Daoy (cell line): Measurements from ENCODE around the gene METAP1D. TPM values are rescaled to one million over a fixed set of nuclear protein-coding genes. Genes with fewer than 3 reads are reported as not detected.

Experiments used
- DNase-seq: peaks from one replicate; pipeline ENCODE4 v3.0.0-alpha.2; 2015; ENCODE audit warnings: low read depth
- total RNA-seq: library from RNA; depleted of rRNA; stranded (reverse); fragments of >200 nt; shearing (Covaris generic); gene quantifications from 2 replicates; pipeline ENCODE4 v1.2.3, GENCODE V29; 2014

The METAP1D gene
- total RNA-seq, 1 experiment from 2014 or later: 6.9 TPM

DNA sequence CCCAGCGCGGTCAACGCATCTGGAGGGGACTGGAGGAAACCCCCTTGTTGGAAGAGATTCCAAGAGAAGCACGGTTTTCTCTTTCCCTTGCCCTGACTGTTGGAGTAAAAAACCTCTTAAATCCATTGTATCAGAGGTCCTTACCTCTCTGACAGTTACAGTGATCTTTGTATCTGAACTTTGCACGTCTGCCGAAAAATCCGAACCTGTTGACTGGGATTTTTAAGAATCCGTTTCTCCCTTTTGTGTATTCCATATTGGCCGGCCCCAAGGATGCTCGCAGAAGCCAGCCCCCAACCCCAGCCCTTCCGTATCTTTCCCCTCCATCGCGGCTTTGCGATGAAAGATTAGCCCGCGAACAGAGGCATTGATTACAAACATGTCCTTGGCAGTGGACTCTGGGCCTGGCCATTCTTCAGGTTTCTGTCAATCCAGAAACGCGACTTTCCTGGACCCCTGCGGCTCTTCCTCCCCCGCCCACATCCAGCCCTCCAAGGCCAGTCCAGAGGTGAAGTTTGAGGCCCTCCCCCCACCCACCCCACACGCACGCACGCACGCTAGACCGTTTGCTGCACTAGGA lies 81.0 kb downstream of the METAP1D start:
- no peak for DNase-seq

DNA sequence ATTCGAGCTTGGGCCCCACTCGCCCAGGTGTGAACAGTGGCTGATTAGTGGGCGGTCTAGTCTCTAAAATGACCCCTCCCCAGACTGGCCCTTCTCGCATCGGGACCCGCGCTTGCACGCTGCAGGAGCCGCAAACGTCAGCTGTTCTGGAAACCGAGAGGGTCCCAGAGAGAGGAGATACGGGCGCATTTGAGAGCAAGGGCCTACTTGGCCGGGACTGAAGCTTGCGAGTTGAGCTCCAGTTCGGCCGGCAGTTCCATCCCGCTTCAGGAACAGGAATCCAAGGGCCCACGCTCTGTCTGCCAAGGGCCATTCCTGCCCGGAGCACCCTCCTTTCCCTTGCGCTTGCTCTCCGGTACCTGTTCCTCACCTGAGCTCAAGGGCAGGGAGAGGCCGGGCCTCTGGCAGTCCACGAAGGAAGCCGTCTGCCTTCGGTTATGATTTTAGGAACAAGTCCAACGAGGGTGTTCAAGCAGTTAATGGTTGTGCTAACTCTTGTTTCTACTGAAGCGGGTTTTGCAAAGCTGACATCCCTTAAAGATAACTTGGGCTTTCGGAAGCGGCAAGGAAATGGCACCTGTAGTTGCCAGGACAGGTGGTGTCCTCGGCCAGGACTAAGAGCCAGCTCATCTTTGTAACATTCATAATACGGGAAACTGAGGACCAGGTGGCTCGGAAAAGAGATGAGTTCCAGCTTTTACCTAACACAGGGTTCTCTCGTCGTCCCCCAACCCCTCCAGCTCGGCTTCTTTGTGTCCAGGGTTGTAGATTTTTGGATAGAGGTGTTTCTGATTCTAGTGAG lies 81.7 kb downstream of the METAP1D start:
- DNase-seq: no peak

- DNase-seq: no peak
Measured at GRCh38 chr2:172082105-172082943, 82.6 kb downstream of the METAP1D start.

DNA sequence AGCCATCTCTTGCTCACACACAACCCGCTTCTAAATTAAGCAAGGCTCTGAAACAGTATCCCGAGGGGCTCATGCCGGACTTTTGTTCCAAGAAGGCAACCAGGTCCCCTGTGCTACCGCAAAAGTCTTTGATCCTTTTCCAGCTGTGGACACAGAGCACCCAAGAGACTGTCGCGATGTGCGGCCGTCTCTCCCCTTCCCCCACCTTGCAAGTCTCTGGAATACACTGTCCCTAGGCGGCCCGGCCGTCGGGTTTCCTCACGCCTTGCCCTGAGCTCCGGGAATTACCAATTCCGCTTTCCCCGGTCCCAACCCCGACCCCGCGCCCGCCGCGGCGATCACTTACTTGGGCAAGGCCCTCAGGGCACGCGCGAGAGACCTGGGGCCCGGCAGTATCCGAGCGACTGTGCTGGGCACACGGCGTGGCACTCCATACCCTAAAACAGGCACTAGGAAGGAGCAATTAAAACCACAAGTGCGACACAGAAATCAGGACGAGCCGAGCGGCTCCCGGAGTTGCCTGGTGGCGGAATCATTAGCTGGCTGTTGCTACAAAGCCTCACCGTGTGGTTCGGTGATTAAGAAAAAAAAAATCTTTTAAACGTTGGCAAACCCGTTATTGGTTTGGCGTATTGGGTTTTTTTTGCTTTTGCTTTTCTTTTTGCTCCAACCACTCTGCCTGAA lies 83.3 kb downstream of the METAP1D start:
- no peak for DNase-seq

- no peak for DNase-seq
Measured at GRCh38 chr2:172083628-172084394, 84.1 kb downstream of the METAP1D start.

DNA sequence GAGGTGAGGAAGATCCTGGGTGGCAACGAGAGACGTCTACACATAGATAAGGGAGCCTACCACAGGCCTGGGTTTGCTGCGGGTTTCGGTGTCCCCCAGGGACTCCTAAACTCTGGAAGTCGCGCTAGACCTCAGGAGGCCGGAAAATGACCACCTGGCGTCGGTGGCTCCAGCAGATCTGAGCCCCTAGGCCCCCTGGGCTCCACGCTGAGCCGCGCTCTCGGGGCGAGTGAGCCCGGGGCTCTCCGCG lies 84.6 kb downstream of the METAP1D start:
- DNase-seq: no peak

- peak; percentile 97 for DNase-seq
Measured at GRCh38 chr2:172084645-172085459, 85.1 kb downstream of the METAP1D start.

- no peak for DNase-seq
Measured at GRCh38 chr2:172085460-172086159, 85.9 kb downstream of the METAP1D start, which contains the start of gene DLX1. DLX1 (plus strand) TSS chr2:172085507; CDS start chr2:172085678, 171 bp downstream.

DNA sequence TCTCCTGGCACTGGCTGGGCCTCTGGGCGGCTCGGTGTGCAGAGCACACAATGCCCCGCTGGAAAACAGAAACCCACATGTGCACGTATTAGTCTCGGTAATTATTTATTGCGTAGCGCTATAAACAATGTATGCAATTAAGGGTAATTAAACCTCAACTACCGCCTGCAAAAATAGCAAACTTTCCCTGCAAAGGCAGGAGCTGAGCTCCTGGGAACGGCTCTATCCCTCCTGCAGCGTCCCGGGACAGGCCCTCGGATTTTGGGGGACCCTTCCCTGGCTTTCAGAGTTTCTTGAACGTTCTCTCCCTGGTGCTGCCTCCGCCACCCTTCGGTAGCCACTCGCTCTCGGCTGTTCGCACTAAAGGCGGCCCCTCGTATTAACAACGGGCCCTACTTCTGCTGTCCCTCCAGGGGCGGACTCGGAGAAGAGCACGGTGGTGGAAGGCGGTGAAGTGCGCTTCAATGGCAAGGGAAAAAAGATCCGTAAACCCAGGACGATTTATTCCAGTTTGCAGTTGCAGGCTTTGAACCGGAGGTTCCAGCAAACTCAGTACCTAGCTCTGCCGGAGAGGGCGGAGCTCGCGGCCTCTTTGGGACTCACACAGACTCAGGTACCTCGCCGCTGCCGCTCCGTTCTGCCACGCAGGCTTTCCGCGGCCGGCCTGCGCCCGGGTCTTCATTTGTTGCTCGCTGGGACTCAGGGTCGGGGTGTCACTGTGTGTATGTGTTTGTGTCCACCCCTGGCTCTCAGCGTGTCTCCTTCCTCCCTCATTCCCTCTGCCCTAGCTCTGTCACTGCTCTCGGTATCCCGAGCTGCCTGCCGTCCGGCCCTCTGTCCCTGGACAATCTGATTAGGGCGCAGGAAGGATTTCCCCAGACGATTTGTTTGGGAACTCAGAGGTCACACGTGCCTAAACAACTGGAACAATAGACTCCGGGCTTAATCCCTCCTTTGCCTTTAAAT lies 86.8 kb downstream of the METAP1D start:
- no peak for DNase-seq

DNA sequence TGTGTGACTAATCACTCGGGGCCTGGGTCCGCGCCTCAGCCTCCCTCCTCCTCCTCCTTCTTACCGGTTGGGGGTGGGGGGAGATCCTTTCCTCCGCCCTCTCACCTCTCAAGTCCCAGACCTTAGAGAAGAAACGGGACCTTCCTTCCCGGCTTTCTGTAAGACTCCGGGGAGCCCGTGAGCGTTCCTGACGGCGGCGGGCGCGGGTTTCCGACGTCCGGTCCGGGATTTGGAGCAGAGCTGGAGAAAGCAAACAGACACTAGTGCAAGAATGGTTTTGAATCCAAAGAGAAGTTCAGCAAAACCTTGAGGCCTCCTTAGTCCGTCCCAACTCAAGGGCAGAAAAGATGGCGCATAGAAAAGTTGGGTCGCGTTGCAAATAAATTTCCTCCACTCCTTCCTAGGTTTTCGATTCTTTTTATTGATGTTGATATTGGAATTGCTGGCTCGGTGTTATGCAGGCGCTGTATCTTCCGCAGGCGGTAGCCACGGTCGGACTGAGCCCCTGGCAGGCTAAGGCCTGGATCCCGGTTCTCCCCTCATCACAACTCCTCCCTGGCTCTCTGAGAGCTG lies 87.5 kb downstream of the METAP1D start:
- DNase-seq: no peak

DNA sequence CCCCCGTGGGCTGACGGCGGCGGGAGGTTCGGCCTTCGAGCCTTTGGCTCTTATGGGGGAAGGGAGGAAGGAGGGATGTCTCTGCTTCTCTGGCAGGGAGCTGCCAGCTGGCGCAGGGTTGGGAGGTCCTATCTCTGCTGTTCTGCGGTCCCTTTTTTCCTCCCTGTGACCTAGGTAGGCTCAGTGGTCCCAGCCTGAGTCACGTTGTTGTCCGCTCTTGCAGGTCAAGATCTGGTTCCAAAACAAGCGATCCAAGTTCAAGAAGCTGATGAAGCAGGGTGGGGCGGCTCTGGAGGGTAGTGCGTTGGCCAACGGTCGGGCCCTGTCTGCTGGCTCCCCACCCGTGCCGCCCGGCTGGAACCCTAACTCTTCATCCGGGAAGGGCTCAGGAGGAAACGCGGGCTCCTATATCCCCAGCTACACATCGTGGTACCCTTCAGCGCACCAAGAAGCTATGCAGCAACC lies 88.1 kb downstream of the METAP1D start:
- no peak for DNase-seq

GRCh38 chr2:172088245-172089004 lies 88.7 kb downstream of the METAP1D start:
- DNase-seq: no peak

- no peak for DNase-seq
Measured at GRCh38 chr2:172089005-172089504, 89.3 kb downstream of the METAP1D start.

GRCh38 chr2:172089633-172090032 lies 89.9 kb downstream of the METAP1D start:
- no peak for DNase-seq

DNA sequence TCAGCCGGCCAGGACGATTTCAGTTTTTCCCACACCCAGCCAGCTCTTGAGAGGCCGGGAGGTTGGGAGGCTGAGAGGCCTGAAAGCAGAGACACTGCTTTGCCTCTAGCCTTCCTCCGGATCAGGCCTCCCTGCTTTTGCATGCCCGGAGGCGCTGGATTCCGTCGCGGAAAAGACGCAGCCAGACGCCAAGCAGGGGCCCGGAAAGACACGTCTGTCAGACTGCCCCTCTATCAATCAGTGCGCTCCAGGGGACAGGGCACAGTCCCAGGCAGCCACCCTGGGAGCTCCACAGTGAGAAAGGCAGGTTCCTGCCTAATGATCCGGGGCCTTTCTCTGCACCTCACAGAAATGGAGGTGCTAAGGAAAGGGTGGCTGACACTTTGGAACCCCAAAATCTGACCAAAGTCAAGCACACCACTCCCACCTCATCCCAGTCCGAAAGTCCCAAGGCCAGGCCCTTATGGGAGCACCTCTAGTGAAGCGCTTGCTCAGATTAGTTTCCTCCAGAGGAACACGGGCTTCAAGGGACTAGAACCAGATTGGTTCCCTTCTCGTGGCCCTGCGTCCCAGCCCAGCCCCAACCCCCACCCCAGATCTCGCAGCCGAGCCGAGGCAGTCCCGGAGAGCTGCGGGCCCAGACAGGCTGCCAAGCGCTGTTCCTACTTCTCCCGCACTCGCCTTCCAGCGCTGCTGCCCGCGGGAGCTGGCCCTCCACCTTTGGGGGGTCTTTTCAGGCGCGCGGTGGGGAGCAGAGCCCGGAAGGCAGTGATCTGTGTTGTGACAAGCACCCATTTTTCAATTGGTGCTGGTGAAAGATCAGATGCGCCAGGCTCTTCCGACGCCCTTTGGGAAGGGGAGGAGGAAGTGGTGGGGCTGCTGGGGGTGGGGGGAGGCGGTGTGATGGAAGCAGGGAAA lies 90.5 kb downstream of the METAP1D start:
- DNase-seq: no peak

DNA sequence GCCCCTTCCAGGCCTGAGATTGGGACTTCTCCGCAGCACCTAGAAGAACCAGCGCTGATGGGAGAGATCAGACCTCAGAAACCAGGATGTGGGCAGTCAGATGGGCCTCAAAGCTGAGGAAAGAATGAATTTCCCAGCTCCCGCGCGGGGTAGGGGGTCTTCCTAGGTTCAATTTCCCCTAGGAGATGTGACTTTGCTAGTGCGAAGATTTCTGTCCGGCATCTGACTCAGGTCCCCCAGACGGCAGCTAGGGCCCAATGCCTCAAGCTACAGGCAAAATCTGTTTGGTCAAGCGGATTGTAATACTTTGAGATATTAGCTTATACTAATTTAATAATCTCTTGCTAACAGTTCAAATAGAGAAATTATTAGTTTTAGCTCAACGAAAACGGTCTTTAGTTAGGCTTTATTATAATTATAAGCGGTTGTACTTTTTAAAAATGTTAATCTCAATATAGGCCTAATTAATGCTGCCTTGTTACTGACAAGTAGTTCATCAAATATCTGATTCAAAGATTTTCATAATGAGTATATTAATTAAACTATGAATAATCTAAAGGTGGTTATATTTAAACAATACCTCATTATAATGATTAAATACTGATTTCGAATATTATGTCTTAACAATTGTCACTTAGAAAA lies 91.4 kb downstream of the METAP1D start:
- DNase-seq: no peak
